Neutrophil (primary cell): ENCODE results near the gene TMEM231.

ENCODE experiments used
- H3K27ac ChIP-seq: fragments of 200-600 bp; sonication (generic); 2 replicates; pipeline ENCODE4 v1.5.1; 2016; ENCODE audit warnings: mild to moderate bottlenecking, moderate library complexity
- H3K27me3 ChIP-seq: fragments of 200-600 bp; sonication (generic); 2 replicates; pipeline ENCODE4 v1.6.0; 2016; ENCODE audit warnings: mild to moderate bottlenecking
- H3K36me3 ChIP-seq: fragments of 200-600 bp; sonication (generic); 2 replicates; pipeline ENCODE4 v1.5.1; 2017
- H3K4me1 ChIP-seq, 2 experiments: fragments of 200-600 bp in 1 of 2; sonication (generic) in 1 of 2; 1 replicate in 1 of 2; 2 replicates in 1 of 2; pipeline versions ENCODE4 v1.5.1 to v1.6.1; 2013 to 2016; ENCODE audit warnings: low read depth in 1 of 2, low read length in 1 of 2, mild to moderate bottlenecking in 1 of 2, moderate library complexity in 1 of 2; ENCODE audit not compliant: control insufficient read depth in 1 of 2, insufficient read depth in 1 of 2
- H3K4me3 ChIP-seq, 2 experiments: fragments of 200-600 bp in 1 of 2; sonication (generic) in 1 of 2; 1 replicate in 1 of 2; 2 replicates in 1 of 2; pipeline ENCODE4 v1.5.1; 2013 to 2016; ENCODE audit warnings: low read depth in 1 of 2, low read length in 1 of 2, mild to moderate bottlenecking in 1 of 2, moderate library complexity in 1 of 2
- H3K9me3 ChIP-seq: fragments of 200-600 bp; sonication (generic); 2 replicates; pipeline ENCODE4 v1.5.1; 2016
- TF ChIP-seq, protein P1 (sequence below): fragments of 200-600 bp; sonication (generic); IDR thresholded peaks from 2 replicates; pipeline ENCODE4 v1.5.1; 2016; ENCODE audit warnings: antibody characterized with exemption

TMEM231 gene

DNA sequence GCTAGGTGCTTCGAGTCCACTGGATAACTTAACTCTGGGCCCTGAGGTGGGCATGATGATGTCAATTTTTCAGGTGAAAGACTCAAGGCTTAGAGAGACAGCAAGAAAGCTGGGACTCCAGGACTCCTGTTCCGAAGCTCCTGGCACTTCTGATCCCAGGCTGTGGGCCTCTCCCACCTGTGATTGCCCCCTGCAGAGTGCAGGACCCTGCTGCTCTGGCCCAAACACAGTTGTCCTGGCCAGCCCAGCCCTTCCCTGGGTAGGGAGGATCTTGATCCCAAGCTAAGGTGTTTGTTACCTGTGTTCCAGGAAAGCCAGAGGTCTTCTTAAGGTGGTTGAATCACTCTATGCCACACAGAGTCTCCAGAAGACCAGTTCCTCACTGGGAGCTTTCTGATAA is 23.3 kb downstream of the TMEM231 start:
- no peaks in the 10 kb centered on the region for H3K36me3 ChIP-seq
- no peaks in the 10 kb centered on the region for H3K27me3 ChIP-seq
- no peaks in the 10 kb centered on the region for H3K4me1 ChIP-seq
- TF ChIP-seq, protein P1, sequence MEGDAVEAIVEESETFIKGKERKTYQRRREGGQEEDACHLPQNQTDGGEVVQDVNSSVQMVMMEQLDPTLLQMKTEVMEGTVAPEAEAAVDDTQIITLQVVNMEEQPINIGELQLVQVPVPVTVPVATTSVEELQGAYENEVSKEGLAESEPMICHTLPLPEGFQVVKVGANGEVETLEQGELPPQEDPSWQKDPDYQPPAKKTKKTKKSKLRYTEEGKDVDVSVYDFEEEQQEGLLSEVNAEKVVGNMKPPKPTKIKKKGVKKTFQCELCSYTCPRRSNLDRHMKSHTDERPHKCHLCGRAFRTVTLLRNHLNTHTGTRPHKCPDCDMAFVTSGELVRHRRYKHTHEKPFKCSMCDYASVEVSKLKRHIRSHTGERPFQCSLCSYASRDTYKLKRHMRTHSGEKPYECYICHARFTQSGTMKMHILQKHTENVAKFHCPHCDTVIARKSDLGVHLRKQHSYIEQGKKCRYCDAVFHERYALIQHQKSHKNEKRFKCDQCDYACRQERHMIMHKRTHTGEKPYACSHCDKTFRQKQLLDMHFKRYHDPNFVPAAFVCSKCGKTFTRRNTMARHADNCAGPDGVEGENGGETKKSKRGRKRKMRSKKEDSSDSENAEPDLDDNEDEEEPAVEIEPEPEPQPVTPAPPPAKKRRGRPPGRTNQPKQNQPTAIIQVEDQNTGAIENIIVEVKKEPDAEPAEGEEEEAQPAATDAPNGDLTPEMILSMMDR: no peak
- H3K4me3 ChIP-seq: no peak overlapping the region
- no peaks in the 10 kb centered on the region for H3K9me3 ChIP-seq
- no peak overlapping the region for H3K27ac ChIP-seq

DNA sequence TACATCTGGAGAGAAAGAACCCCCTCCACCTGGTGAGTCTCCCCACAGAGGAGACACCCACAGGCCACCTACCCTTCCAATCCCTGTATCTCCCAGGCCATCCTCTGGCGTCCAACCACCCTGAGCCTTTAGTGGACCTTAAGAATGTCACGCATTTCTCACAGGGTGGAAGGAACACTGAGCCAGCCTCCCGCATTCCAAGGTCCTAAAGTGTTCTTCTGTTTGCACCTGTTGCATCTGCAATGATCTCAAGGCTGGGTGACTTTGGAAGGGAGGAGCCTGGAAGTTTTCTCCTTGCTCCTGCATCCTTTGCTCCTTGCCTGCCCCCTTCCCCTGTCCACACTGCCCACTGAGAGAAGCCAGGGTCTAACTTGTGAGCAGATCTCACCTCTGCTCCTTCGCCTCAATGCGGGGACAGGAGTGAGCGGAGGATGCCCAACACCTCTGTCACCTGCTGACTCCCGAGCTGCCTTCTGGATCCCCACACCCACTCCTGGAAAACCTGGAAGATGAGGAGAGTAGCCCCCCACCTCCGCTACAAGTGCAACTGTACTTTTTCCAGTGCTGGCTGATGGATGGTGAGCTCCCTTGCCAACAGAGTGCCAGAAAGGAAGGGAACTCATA is 23.8 kb downstream of the TMEM231 start:
- H3K27ac ChIP-seq: no peak overlapping the region
- no peaks in the 10 kb centered on the region for H3K4me1 ChIP-seq
- no peak overlapping the region for H3K4me3 ChIP-seq
- TF ChIP-seq, protein P1: no peak
- H3K36me3 ChIP-seq: no peaks in the 10 kb centered on the region
- H3K9me3 ChIP-seq: no peaks in the 10 kb centered on the region
- no peaks in the 10 kb centered on the region for H3K27me3 ChIP-seq

DNA sequence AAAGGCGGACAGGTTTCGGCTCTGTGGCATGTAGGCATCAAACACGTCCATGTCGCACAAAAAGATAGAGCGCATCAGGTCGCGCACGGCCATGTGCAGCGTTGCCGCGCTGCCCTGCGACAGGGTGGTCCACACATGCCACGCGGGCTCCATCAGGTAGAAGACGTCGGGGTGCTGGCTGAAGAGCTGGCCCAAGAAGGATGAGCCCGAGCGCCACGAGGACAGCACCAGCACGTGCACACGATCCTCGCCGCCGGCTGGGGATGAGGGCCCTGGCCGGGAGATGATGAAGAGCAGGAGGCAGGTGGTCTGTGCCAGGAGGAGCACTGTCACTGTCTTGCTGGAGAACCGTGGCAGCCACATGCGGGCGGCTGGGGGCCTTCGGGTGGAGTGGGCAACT is 26.1 kb downstream of the TMEM231 start:
- H3K36me3 ChIP-seq: no peaks in the 10 kb centered on the region
- H3K27me3 ChIP-seq: no peaks in the 10 kb centered on the region
- H3K4me1 ChIP-seq: no peaks in the 10 kb centered on the region
- no peak overlapping the region for H3K4me3 ChIP-seq
- no peak overlapping the region for H3K27ac ChIP-seq
- H3K9me3 ChIP-seq: no peaks in the 10 kb centered on the region
- TF ChIP-seq, protein P1: no peak

DNA sequence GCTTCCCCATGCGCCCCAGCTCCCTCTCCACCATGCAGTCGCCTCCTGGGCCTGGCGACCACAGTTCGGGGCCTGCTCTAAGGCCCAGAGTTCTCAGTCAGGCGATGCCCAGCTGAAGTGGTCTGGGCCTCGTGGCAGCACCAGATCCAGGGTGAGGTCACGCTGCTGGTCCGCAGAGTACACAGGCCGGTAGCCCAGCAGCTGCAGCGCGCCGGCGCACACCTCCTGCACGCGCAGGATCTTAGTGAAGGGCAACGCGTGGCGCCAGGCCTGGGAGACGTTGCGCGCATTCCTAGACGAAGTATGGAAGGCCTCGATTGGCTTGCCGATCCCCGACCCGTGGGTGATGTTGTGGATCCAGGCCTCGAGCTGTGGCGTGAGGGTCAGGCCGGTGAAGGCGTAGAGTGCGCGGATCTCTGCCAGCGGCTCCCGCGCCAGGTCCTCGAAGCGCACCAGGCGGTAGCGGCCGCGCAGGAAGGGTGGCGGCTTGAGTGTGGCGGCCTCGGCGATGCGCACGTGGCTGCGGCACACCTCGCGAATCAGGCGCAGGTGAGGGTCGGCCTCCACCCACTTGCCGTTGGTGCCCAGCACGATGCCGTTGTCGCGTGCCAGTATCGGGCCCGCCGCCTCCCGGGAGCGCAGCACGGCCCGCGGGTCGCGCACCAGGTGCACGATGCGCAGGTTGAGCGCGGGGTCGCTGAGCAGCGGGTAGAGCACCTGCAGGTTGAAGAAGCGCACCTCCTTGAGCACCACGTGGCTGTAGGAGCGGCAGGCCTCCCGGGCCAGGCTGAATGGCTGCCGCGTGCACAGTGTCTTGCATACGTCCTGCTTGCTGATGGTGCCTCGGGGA is 26.8 kb downstream of the TMEM231 start:
- H3K4me1 ChIP-seq: no peaks in the 10 kb centered on the region
- TF ChIP-seq, protein P1: no peak
- no peaks in the 10 kb centered on the region for H3K36me3 ChIP-seq
- H3K27me3 ChIP-seq: no peaks in the 10 kb centered on the region
- no peak overlapping the region for H3K27ac ChIP-seq
- H3K9me3 ChIP-seq: no peaks in the 10 kb centered on the region
- no peak overlapping the region for H3K4me3 ChIP-seq

DNA sequence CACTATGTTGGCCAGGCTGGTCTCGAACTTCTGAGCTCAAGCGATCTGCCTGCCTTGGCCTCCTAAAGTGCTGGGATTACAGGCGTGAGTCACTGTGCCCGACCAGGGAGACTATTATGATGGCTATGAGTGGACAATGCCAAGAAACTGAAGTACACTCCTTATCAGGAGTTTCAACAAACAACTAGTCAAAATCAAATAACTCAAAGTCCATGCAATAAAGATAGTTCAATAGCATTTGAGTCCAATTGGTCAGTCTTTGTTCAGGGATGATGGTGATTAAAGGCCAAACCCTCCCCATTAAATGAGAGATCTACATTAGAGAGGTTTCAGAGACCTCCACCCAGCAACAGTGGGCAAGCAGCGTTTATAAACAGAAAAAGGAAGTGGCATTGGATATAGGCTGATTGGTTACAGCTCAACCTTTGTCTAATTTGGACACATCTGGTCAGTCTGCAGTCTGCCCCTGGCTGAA is 28.2 kb downstream of the TMEM231 start:
- TF ChIP-seq, protein P1: no peak
- Histone ChIP-seq H3K27me3 (no peaks in the 10 kb centered on the region), H3K9me3 (no peaks in the 10 kb centered on the region), H3K27ac (no peak overlapping the region), H3K36me3 (no peaks in the 10 kb centered on the region), H3K4me3 (no peak overlapping the region), H3K4me1 (no peaks in the 10 kb centered on the region)
